CD14-positive monocyte (primary cell): ENCODE results near the gene DPF1. TPM values are rescaled to one million over a fixed set of nuclear protein-coding genes. Genes with fewer than 3 reads are reported as not detected.

ENCODE experiments used
- DNase-seq, 3 donors: peaks; one replicate each; pipeline ENCODE4 v3.0.0-alpha.2; 2011 to 2022
- H2AFZ ChIP-seq: 2 replicates; pipeline ENCODE4 v1.6.0; 2012; ENCODE audit warnings: mild to moderate bottlenecking, low read depth, low read length, inconsistent platforms; ENCODE audit not compliant: insufficient read depth, poor library complexity, severe bottlenecking
- H3K27ac ChIP-seq, 2 donors: 1 replicate in 1 of 2; 2 replicates in 1 of 2; pipeline ENCODE4 v1.5.1; 2012 to 2013; ENCODE audit warnings: low read length in 2 of 2, control low read depth in 1 of 2, inconsistent platforms in 1 of 2, low read depth in 1 of 2, mild to moderate bottlenecking in 1 of 2
- H3K27me3 ChIP-seq, 2 donors: one replicate each; pipeline versions ENCODE4 v1.6.0 to v1.6.1; 2011 to 2013; ENCODE audit warnings: low read length in 2 of 2; ENCODE audit not compliant: control insufficient read depth in 2 of 2, insufficient read depth in 2 of 2
- H3K36me3 ChIP-seq, 2 donors: replicated peaks in 1 of 2; 1 replicate in 1 of 2; 2 replicates in 1 of 2; pipeline versions ENCODE4 v1.5.1 to v1.6.1; 2012 to 2013; ENCODE audit warnings: low read length in 2 of 2, control low read depth in 1 of 2, inconsistent platforms in 1 of 2, mild to moderate bottlenecking in 1 of 2; ENCODE audit not compliant: insufficient read depth in 2 of 2, control insufficient read depth in 1 of 2
- H3K4me1 ChIP-seq, 2 donors: 1 replicate in 1 of 2; 2 replicates in 1 of 2; pipeline versions ENCODE4 v1.5.1 to v1.6.1; 2012 to 2013; ENCODE audit warnings: low read length in 2 of 2, control low read depth in 1 of 2, inconsistent platforms in 1 of 2, mild to moderate bottlenecking in 1 of 2, moderate library complexity in 1 of 2; ENCODE audit not compliant: insufficient read depth in 2 of 2, control insufficient read depth in 1 of 2
- H3K4me2 ChIP-seq: replicated peaks from 2 replicates; pipeline ENCODE3; 2012; ENCODE audit warnings: low read length, moderate library complexity, mild to moderate bottlenecking; ENCODE audit not compliant: poor library complexity, severe bottlenecking; ENCODE audit errors: extremely low read depth
- H3K4me3 ChIP-seq, 3 experiments: fragments of 200-600 bp in 1 of 3; sonication (generic) in 1 of 3; replicated peaks in 1 of 3; 1 replicate in 2 of 3; 2 replicates in 1 of 3; pipeline ENCODE4 v1.5.1; 2011 to 2013; ENCODE audit warnings: low read length in 3 of 3, mild to moderate bottlenecking in 3 of 3, control low read depth in 2 of 3, low read depth in 2 of 3, inconsistent platforms in 1 of 3, moderate library complexity in 1 of 3
- H3K79me2 ChIP-seq: 2 replicates; pipeline ENCODE4 v1.6.0; 2012; ENCODE audit warnings: mild to moderate bottlenecking, control low read depth, inconsistent platforms, low read length, moderate library complexity; ENCODE audit not compliant: insufficient read depth
- H3K9ac ChIP-seq: 2 replicates; pipeline ENCODE4 v1.6.0; 2017; ENCODE audit warnings: low read length, mild to moderate bottlenecking; ENCODE audit not compliant: insufficient read depth, poor library complexity, severe bottlenecking
- H3K9me3 ChIP-seq, 2 donors: replicated peaks in 1 of 2; 1 replicate in 1 of 2; 2 replicates in 1 of 2; pipeline versions ENCODE4 v1.5.1 to v1.6.1; 2012 to 2013; ENCODE audit warnings: low read length in 2 of 2, control low read depth in 1 of 2; ENCODE audit not compliant: control insufficient read depth in 1 of 2, insufficient read depth in 1 of 2
- H4K20me1 ChIP-seq: 2 replicates; pipeline ENCODE4 v1.6.0; 2012; ENCODE audit warnings: mild to moderate bottlenecking, low read length, control low read depth, moderate library complexity; ENCODE audit not compliant: insufficient read depth
- H3K27ac Mint-ChIP-seq, 7 donors: one replicate each; pipeline ENCODE4 v1.8.0; 2020; ENCODE audit warnings: mild to moderate bottlenecking in 7 of 7, mixed read lengths in 7 of 7, moderate library complexity in 6 of 7, inconsistent platforms in 2 of 7
- H3K27me3 Mint-ChIP-seq, 3 donors: one replicate each; pipeline ENCODE4 v1.8.0; 2021 to 2022; ENCODE audit warnings: low read depth in 3 of 3, mild to moderate bottlenecking in 3 of 3, mixed read lengths in 3 of 3, moderate library complexity in 3 of 3, inconsistent platforms in 1 of 3
- H3K36me3 Mint-ChIP-seq, 2 donors: one replicate each; pipeline ENCODE4 v1.8.0; 2020; ENCODE audit warnings: mixed read lengths in 2 of 2, inconsistent platforms in 1 of 2, mild to moderate bottlenecking in 1 of 2
- H3K4me1 Mint-ChIP-seq: one replicate; pipeline ENCODE4 v1.8.0; 2020; ENCODE audit warnings: mild to moderate bottlenecking, mixed read lengths
- H3K4me3 Mint-ChIP-seq, 2 donors: one replicate each; pipeline ENCODE4 v1.8.0; 2020; ENCODE audit warnings: mild to moderate bottlenecking in 2 of 2, mixed read lengths in 2 of 2, moderate library complexity in 1 of 2
- H3K9me3 Mint-ChIP-seq, 7 donors: one replicate each; pipeline ENCODE4 v1.8.0; 2020 to 2022; ENCODE audit warnings: mixed read lengths in 7 of 7, mild to moderate bottlenecking in 6 of 7, moderate library complexity in 6 of 7, inconsistent platforms in 2 of 7
- CTCF ChIP-seq: fragments of 200-600 bp; IDR thresholded peaks from one replicate; pipeline ENCODE4 v1.8.0; 2022; ENCODE audit warnings: antibody characterized with exemption, mild to moderate bottlenecking
- WGBS: methylation state at CpG from one replicate; pipeline ENCODE4 v1.1.5; 2013; ENCODE audit warnings: missing lambda C conversion rate; ENCODE audit not compliant: insufficient coverage; 5-methylcytosine and 5-hydroxymethylcytosine counted together
- intact Hi-C, 2 donors: fragments of 100-400 bp; cut with micrococcal nuclease; formaldehyde crosslinking; loops; one replicate each; pipeline versions ENCODE4 v1.15.0 to v1.15.1; 2023
- polyA plus RNA-seq, 3 donors: library from polyadenylated mRNA; depleted of rRNA in 1 of 3; unstranded in 2 of 3; stranded (reverse) in 1 of 3; fragments of 300-500 nt in 2 of 3; fragments of >200 nt in 1 of 3; fragmentation: Illumina TruSeq in 2 of 3; gene quantifications; 1 replicate in 2 of 3; 2 replicates in 1 of 3; pipeline ENCODE4 v1.2.3, GENCODE V29; 2012 to 2021

The DPF1 gene
- polyA plus RNA-seq, 3 donors, result not detected

- intact Hi-C loops, result no loop called here
- Mint-ChIP-seq H3K4me3 (peak overlapping the region; percentile 50 to 81), H3K4me1 (peaks cover 9% of the 10 kb centered on the region), H3K27ac (no peak overlapping the region), H3K36me3 (peaks cover 0 to 14% of the 10 kb centered on the region in 2 donors), H3K27me3 (peaks cover 68 to 81% (median 80%) of the 10 kb centered on the region in 3 donors), H3K9me3 (peaks cover 0 to 22% (median 6%) of the 10 kb centered on the region in 7 donors)
- H3K4me2 ChIP-seq, result peak overlapping the region; percentile 69
- no peak overlapping the region for H2AFZ ChIP-seq
- peaks cover 3 to 11% of the 10 kb centered on the region in 2 donors for H3K4me1 ChIP-seq
- H3K9ac ChIP-seq, result peak overlapping the region; percentile 32
- H3K79me2 ChIP-seq, result no peaks in the 10 kb centered on the region
- WGBS, result 7% methylated on average over 13 of the region's 13 CpGs
- H3K36me3 ChIP-seq, result no peaks in the 10 kb centered on the region
- TF ChIP-seq CTCF, result no peak
- peaks cover 39 to 77% of the 10 kb centered on the region in 2 donors for H3K27me3 ChIP-seq
- no peaks in the 10 kb centered on the region for H4K20me1 ChIP-seq
- no peak overlapping the region for H3K27ac ChIP-seq
- H3K4me3 ChIP-seq, result peak overlapping the region in 1 of 3 experiments; percentile 59
- no peak for DNase-seq
- peaks cover 0 to 21% of the 10 kb centered on the region in 2 donors for H3K9me3 ChIP-seq
Measured at GRCh38 chr19:38223617-38224013, 407 bp downstream of the DPF1 start.

- no peak for TF ChIP-seq CTCF
- peaks cover 70 to 79% (median 78%) of the 10 kb centered on the region in 3 donors for H3K27me3 Mint-ChIP-seq
Measured at GRCh38 chr19:38223119-38223523, 901 bp downstream of the DPF1 start.

More at GRCh38 chr19:38223119-38223523, 901 bp downstream of the DPF1 start:
- intact Hi-C loops, result no loop called here
- Histone ChIP-seq H3K4me2 (no peak overlapping the region), H4K20me1 (no peaks in the 10 kb centered on the region), H3K9me3 (peaks cover 0 to 21% of the 10 kb centered on the region in 2 donors), H3K9ac (no peak overlapping the region), H3K4me3 (no peak overlapping the region), H2AFZ (no peak overlapping the region), H3K27me3 (peaks cover 37 to 72% of the 10 kb centered on the region in 2 donors), H3K27ac (no peak overlapping the region), H3K79me2 (no peaks in the 10 kb centered on the region), H3K36me3 (no peaks in the 10 kb centered on the region), H3K4me1 (peaks cover 3 to 10% of the 10 kb centered on the region in 2 donors)
- no peak overlapping the region for H3K27ac Mint-ChIP-seq
- WGBS, result 90% methylated on average over 3 of the region's 3 CpGs
- H3K9me3 Mint-ChIP-seq, result peaks cover 0 to 22% (median 6%) of the 10 kb centered on the region in 7 donors
- DNase-seq, result no peak
- H3K4me3 Mint-ChIP-seq, result peak overlapping the region in 1 of 2 donors; percentile 81
- peaks cover 0 to 14% of the 10 kb centered on the region in 2 donors for H3K36me3 Mint-ChIP-seq
- peaks cover 9% of the 10 kb centered on the region for H3K4me1 Mint-ChIP-seq
